ENCODE measurements around the gene CDK3. TPM values are rescaled to one million over a fixed set of nuclear protein-coding genes. Genes with fewer than 3 reads are reported as not detected.
A peak's percentile ranks its signal among the peaks of the same experiment; 100 is the strongest.

The CDK3 gene
- total and polyA plus RNA-seq, 2 of the 4 experiments (the other 2 are of a cell fraction), result 0.72 to 8.8 TPM

- Histone ChIP-seq H3K18ac (ENCODE audit: low read depth, low read length) (no peak overlapping the region), H3K9me1 (ENCODE audit: insufficient read depth, low read length) (no peaks in the 10 kb centered on the region), H3K36me3 (ENCODE audit: control insufficient read depth, insufficient read depth, low read length) (no peaks in the 10 kb centered on the region), H3K4me3 (ENCODE audit: insufficient read depth, low read depth, low read length) (no peak overlapping the region), H2AFZ (replicated peaks; ENCODE audit: low read length, poor library complexity) (peak overlapping the region; percentile 83), H3K9ac (ENCODE audit: low read depth, low read length) (no peak overlapping the region), H3K4me2 (ENCODE audit: low read depth, low read length) (no peak overlapping the region), H3K14ac (replicated peaks; ENCODE audit: low read depth, low read length) (peak overlapping the region; percentile 15; the same call in 1 of the 2 replicates), H2BK20ac (ENCODE audit: low read depth, low read length) (no peak overlapping the region), H3K9me3 (ENCODE audit: control insufficient read depth, insufficient read depth, low read length) (no peaks in the 10 kb centered on the region), H3K56ac (ENCODE audit: extremely low read depth, insufficient read depth, low read length) (no peak overlapping the region), H2BK120ac (ENCODE audit: low read depth, low read length) (no peak overlapping the region), H3K4me1 (ENCODE audit: control insufficient read depth, insufficient read depth, low read length) (peaks cover 7% of the 10 kb centered on the region), H2AK5ac (ENCODE audit: low read depth, low read length) (peak overlapping the region; percentile 56; the same call in 1 of the 2 replicates), H3K27me3 (ENCODE audit: control insufficient read depth, insufficient read depth, low read length) (peaks cover 22% of the 10 kb centered on the region; the same call in 1 of the 2 replicates), H3K27ac (ENCODE audit: insufficient read depth, low read length) (no peak overlapping the region), H4K5ac (ENCODE audit: low read depth, low read length) (no peak overlapping the region), H4K20me1 (ENCODE audit: insufficient read depth, low read length) (no peaks in the 10 kb centered on the region), H2BK15ac (ENCODE audit: low read depth, low read length) (no peak overlapping the region), H3K23ac (ENCODE audit: low read depth, low read length) (no peak overlapping the region), H3K79me1 (ENCODE audit: low read depth in 1 of 2, low read length in 2 of 2) (no peaks in the 10 kb centered on the region), H4K8ac (ENCODE audit: low read depth in 2 of 2, low read length in 2 of 2) (no peak overlapping the region; a peak in 1 of 4 replicates), H4K91ac (ENCODE audit: insufficient read depth, low read depth, low read length) (no peak overlapping the region), H3K4ac (ENCODE audit: low read depth, low read length) (0 out of 2 replicates have a peak overlapping the region, but pooled peaks have one; percentile 51), H2AK9ac (replicated peaks; ENCODE audit: low read depth, low read length, poor library complexity) (peak overlapping the region; percentile 23), H2BK5ac (ENCODE audit: low read depth, low read length, poor library complexity, severe bottlenecking) (no peak overlapping the region)
- 31% methylated on average over 12 of the region's 19 CpGs; no CpG with 5 or more reads in 1 of the 2 experiments for WGBS, 2 experiments (ENCODE audit: extremely low coverage in 2 of 2, insufficient read length in 1 of 2)
- in situ Hi-C loops (cut with MboI; ENCODE audit: low sequenced_read_pairs), result loop anchor here (10.0 kb wide), 1 partner anchor 280 kb away; no protein-coding TSS in a partner anchor
- ChIA-PET CTCF (interaction anchor here (0.9 to 1.2 kb wide), 9 partner anchors 9 to 265 kb away, joined by 3 to 6 read pairs (median 3); partner anchors contain the start of genes MRPL38, SRP68 and WBP2), POLR2A (ENCODE audit: unreplicated experiment) (no interaction called here)
- DNase-seq (peak; percentile 58), ATAC-seq (ENCODE audit: low read depth) (peak; percentile 99)
- no TSS peak for BruUV-seq (replicated peaks)
- peak; percentile 62 for TF ChIP-seq SMC3 (IDR thresholded peaks at IDR 0.05; ENCODE audit: low read depth, low read length)
- TF ChIP-seq RAD21 (IDR thresholded peaks at IDR 0.05; ENCODE audit: low read length), result peak; percentile 79
- TF ChIP-seq CTCF (conservative IDR thresholded peaks at IDR 0.05; ENCODE audit: low read depth, low read length), result peak; percentile 82
- TF ChIP-seq ELK1 (IDR thresholded peaks at IDR 0.05; ENCODE audit: borderline replicate concordance, low read depth, low read length), result no peak
- no peak for TF ChIP-seq RFX5 (IDR thresholded peaks at IDR 0.05; ENCODE audit: low read depth, low read length)
- no peak for TF ChIP-seq MAZ (IDR thresholded peaks at IDR 0.05; ENCODE audit: borderline replicate concordance, low read depth, low read length)
- no peak for TF ChIP-seq BHLHE40 (IDR thresholded peaks at IDR 0.05; ENCODE audit: low read depth, low read length)
- no peak for TF ChIP-seq CEBPB (IDR thresholded peaks at IDR 0.05; ENCODE audit: low read depth, low read length)
- TF ChIP-seq MXI1 (IDR thresholded peaks at IDR 0.05; ENCODE audit: borderline replicate concordance, low read depth, low read length), result no peak
- dilution Hi-C loops (cut with HindIII; ENCODE audit: low sequenced_read_pairs, unreplicated experiment), result no loop called here
- intact Hi-C loops (cut with micrococcal nuclease), result loop anchor here (1.0 kb wide), 1 partner anchor 133 kb away; no protein-coding TSS in a partner anchor
Observed at GRCh38 chr17:76014100-76014924, 13.7 kb downstream of the CDK3 start.

Measured in IMR-90 (cell line).